SU-DHL-6 (cell line): ENCODE measurements around the gene SERTAD2.

Source experiments
- H2AFZ ChIP-seq: fragments of 200-600 bp; sonication (generic); 2 replicates; pipeline ENCODE4 v1.6.1; 2014; ENCODE audit warnings: low read depth, mild to moderate bottlenecking, moderate library complexity, mixed read lengths, antibody characterized with exemption, low read length; ENCODE audit not compliant: severe bottlenecking
- H3F3A ChIP-seq: fragments of 200-600 bp; shearing (Covaris generic); 2 replicates; pipeline ENCODE4 v1.6.0; 2016; ENCODE audit warnings: antibody characterized with exemption, mild to moderate bottlenecking; ENCODE audit not compliant: insufficient read depth
- H3K27ac ChIP-seq: fragments of 200-600 bp; sonication (generic); 2 replicates; pipeline ENCODE4 v1.5.1; 2016; ENCODE audit warnings: low read depth, mild to moderate bottlenecking, low read length, moderate library complexity, mixed read lengths
- H3K27me3 ChIP-seq: fragments of 200-600 bp; sonication (generic), shearing (Covaris generic); 2 replicates; pipeline ENCODE4 v1.6.0; 2014; ENCODE audit warnings: mild to moderate bottlenecking, low read length
- H3K36me3 ChIP-seq: fragments of 200-600 bp; sonication (generic); 2 replicates; pipeline ENCODE4 v1.6.1; 2014; ENCODE audit warnings: mild to moderate bottlenecking, low read length, mixed read lengths
- H3K4me2 ChIP-seq: fragments of 300-600, 200-600 bp; shearing (Covaris generic), sonication (generic); 2 replicates; pipeline ENCODE4 v1.6.0; 2014; ENCODE audit warnings: low read length, low read depth, mild to moderate bottlenecking; ENCODE audit not compliant: poor library complexity, severe bottlenecking
- H3K4me3 ChIP-seq: fragments of 200-600 bp; sonication (generic); 2 replicates; pipeline ENCODE4 v1.5.1; 2014; ENCODE audit warnings: antibody characterized with exemption, low read length, mild to moderate bottlenecking, mixed read lengths; ENCODE audit not compliant: insufficient read depth, poor library complexity, severe bottlenecking
- H3K79me2 ChIP-seq: fragments of 200-600 bp; sonication (generic); 2 replicates; pipeline ENCODE4 v1.6.1; 2014; ENCODE audit warnings: mild to moderate bottlenecking, low read length, moderate library complexity; ENCODE audit not compliant: insufficient read depth
- H3K9ac ChIP-seq: fragments of 200-600 bp; sonication (generic); 2 replicates; pipeline ENCODE4 v1.7.0; 2014; ENCODE audit warnings: mild to moderate bottlenecking, low read length
- H3K9me2 ChIP-seq: fragments of 200-600 bp; sonication (generic); replicated peaks from 2 replicates; pipeline ENCODE4 v1.6.1; 2014; ENCODE audit warnings: low read length; ENCODE audit not compliant: insufficient read depth
- H3K9me3 ChIP-seq: fragments of 200-600 bp; sonication (generic); 2 replicates; pipeline ENCODE4 v1.6.1; 2014; ENCODE audit warnings: low read length, mixed read lengths; ENCODE audit not compliant: insufficient read depth
- H4K20me1 ChIP-seq: fragments of 200-600 bp; sonication (generic); 2 replicates; pipeline ENCODE4 v1.6.1; 2014; ENCODE audit warnings: low read depth, mild to moderate bottlenecking, antibody characterized with exemption, low read length, moderate library complexity, mixed read lengths
- EZH2phosphoT487 ChIP-seq: fragments of 200-600 bp; sonication (generic), shearing (Covaris generic); conservative IDR thresholded peaks from 2 replicates; pipeline ENCODE4 v1.6.1; 2018; ENCODE audit warnings: mild to moderate bottlenecking, antibody characterized with exemption, low read length, moderate library complexity, mixed read lengths
- TF ChIP-seq, protein P1 (sequence below): fragments of 200-600 bp; sonication (generic); IDR thresholded peaks from one replicate; pipeline ENCODE4 v1.5.1; 2017; ENCODE audit warnings: antibody characterized with exemption, mild to moderate bottlenecking, low read length, moderate library complexity; ENCODE audit not compliant: insufficient read depth, poor library complexity, severe bottlenecking

The SERTAD2 gene

DNA sequence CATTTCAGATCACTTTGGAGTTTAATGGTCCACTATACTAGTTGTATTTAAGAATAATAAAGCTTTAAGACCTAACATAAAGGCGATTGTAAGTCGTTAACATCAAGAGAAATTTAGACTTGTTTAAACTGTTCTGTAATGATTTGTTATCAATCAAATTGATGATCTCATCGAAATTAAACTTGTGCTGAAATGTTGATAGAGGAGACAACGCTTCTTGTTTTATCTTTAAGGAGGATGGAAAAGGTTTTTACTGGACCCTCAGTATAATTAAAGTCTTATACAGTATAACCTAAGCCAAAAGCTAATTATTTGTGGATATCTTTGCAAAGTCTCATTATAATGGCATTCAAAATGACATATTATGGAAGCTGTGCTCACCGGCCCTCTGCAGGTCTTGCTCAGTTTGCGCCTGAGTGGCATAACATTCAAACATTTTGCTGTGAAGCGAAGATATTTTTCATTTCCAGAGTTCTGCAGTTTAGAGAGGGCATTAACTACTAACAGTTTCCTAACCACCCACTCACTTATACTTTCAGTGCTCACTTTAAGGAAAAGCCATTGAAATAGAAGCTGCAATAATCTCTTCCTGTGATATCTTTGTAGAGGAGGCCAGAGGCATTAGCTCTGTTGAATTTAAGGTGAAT lies 1.4 kb upstream of the SERTAD2 start:
- no peaks in the 10 kb centered on the region for H3K9me3 ChIP-seq
- TF ChIP-seq, protein P1, sequence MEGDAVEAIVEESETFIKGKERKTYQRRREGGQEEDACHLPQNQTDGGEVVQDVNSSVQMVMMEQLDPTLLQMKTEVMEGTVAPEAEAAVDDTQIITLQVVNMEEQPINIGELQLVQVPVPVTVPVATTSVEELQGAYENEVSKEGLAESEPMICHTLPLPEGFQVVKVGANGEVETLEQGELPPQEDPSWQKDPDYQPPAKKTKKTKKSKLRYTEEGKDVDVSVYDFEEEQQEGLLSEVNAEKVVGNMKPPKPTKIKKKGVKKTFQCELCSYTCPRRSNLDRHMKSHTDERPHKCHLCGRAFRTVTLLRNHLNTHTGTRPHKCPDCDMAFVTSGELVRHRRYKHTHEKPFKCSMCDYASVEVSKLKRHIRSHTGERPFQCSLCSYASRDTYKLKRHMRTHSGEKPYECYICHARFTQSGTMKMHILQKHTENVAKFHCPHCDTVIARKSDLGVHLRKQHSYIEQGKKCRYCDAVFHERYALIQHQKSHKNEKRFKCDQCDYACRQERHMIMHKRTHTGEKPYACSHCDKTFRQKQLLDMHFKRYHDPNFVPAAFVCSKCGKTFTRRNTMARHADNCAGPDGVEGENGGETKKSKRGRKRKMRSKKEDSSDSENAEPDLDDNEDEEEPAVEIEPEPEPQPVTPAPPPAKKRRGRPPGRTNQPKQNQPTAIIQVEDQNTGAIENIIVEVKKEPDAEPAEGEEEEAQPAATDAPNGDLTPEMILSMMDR, result no peak
- TF ChIP-seq EZH2phosphoT487, result no peak
- no peak overlapping the region for H2AFZ ChIP-seq
- H3K9me2 ChIP-seq, result no peaks in the 10 kb centered on the region
- H3K4me2 ChIP-seq, result peak overlapping the region; percentile 95
- peak overlapping the region; percentile 67 for H3K4me3 ChIP-seq
- peaks cover 61% of the 10 kb centered on the region for H3F3A ChIP-seq
- peak overlapping the region; percentile 95 for H3K27ac ChIP-seq
- H3K27me3 ChIP-seq, result no peaks in the 10 kb centered on the region
- no peaks in the 10 kb centered on the region for H3K36me3 ChIP-seq
- H3K79me2 ChIP-seq, result peaks cover 55% of the 10 kb centered on the region
- H3K9ac ChIP-seq, result peak overlapping the region; percentile 94
- H4K20me1 ChIP-seq, result peaks cover 12% of the 10 kb centered on the region

DNA sequence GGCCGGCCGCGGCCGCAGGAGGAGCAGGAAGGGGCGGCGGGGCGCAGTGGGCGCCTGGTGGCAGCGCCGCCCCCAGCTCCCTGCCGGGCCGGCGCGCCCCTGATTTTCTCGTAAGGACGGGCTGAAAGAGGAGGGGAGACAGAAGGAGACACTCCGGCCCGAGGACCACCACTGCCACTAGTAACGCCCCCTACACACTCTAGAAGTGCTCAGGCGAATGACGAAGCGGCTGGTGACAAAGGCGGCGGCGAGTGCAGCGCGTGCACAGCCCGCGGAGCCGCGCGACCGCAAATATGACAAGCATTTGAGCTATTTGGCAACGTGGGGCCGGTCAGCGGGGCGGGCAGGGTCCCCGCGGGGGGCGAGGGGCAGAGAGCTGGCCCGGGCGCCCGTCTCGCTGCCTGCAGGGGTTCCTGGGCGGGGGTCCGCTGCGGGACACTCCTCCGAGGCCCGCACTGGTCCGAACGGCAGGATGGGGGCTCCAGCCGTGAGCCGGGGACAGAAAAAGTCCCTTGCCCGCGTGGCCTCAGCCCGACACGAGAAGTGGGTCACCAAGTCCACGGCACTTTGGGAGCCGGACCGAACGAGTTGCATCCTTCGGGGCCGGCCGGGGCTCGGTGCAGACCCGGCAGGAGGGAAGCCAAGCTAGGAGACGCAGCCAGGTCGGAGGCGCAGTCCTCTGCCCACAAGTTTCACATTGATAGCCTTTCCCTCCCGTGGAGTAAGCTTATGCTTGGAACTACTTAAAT lies 524 bp upstream of the SERTAD2 start:
- no peaks in the 10 kb centered on the region for H3K36me3 ChIP-seq
- H2AFZ ChIP-seq, result peak overlapping the region; percentile 27
- peak overlapping the region; percentile 67 for H3K4me3 ChIP-seq
- H3K79me2 ChIP-seq, result peaks cover 59% of the 10 kb centered on the region
- H4K20me1 ChIP-seq, result peaks cover 15% of the 10 kb centered on the region
- TF ChIP-seq, protein P1, result no peak
- no peak for TF ChIP-seq EZH2phosphoT487
- peak overlapping the region; percentile 95 for H3K27ac ChIP-seq
- H3K9me2 ChIP-seq, result no peaks in the 10 kb centered on the region
- H3K4me2 ChIP-seq, result peak overlapping the region; percentile 95
- H3F3A ChIP-seq, result peaks cover 68% of the 10 kb centered on the region
- peak overlapping the region; percentile 94 for H3K9ac ChIP-seq
- H3K27me3 ChIP-seq, result no peaks in the 10 kb centered on the region
- H3K9me3 ChIP-seq, result no peaks in the 10 kb centered on the region

DNA sequence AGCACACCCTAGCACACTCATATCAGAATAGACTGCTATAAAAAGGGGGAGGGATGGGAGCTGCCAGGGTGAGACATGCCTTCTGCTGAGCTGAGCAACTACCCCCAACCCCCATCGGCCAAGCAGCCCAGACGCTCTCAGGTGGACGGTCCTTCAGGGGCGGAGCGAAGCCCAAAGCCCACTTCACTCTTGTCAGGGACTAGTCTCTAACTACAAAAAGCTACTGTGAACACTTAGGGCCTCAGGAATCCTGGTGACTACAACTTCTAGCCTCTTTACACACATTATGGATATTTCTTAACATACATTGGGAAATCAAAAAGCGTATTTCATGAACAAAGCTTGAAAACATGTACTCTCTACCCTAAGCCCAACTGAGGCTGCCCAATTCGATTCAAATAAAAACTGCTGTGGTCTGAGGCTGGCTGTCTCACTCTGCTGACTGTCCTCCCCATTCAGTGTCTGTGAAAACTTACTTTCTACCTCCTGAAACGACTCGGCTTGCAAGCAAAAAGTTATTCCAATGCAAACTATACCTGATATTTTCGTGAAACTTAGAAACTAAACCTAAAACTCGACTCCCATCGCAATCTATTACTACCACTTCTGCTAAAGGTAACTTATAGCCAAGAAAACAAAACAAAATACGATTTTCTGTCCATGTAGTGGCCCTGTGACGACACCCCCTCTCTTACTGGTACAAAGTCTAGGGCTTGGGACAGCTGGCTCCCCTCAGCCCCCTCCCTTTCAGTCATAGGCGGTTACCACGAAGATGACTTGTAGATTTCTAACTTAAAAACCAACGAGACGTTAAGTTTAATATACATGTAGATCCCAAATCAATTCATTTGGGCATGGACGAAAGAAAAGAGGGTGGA lies 1.2 kb downstream of the SERTAD2 start:
- Histone ChIP-seq H3K9me2 (no peaks in the 10 kb centered on the region), H3K79me2 (peaks cover 74% of the 10 kb centered on the region), H3K4me2 (peak overlapping the region; percentile 96), H2AFZ (no peak overlapping the region), H3F3A (peaks cover 69% of the 10 kb centered on the region), H3K27me3 (no peaks in the 10 kb centered on the region), H3K4me3 (peak overlapping the region; percentile 88), H3K27ac (peak overlapping the region; percentile 91), H3K9ac (peak overlapping the region; percentile 94), H3K36me3 (no peaks in the 10 kb centered on the region), H3K9me3 (no peaks in the 10 kb centered on the region), H4K20me1 (peaks cover 18% of the 10 kb centered on the region)
- no peak for TF ChIP-seq EZH2phosphoT487
- TF ChIP-seq, protein P1, result no peak
